Mucosa of descending colon (tissue), 3 donors: ENCODE data around the gene IFT25. TPM values are rescaled to one million over a fixed set of nuclear protein-coding genes. Genes with fewer than 3 reads are reported as not detected.

ENCODE experiments used
- ATAC-seq: fragments of 200-7000 bp; cut with Tn5 transposase; one replicate; pipeline ENCODE4 v1.9.1; 2020; ENCODE audit warnings: mild to moderate bottlenecking, moderate library complexity
- DNase-seq, 3 donors: peaks; one replicate each; pipeline ENCODE4 v3.0.0-alpha.2; 2020
- H3K36me3 ChIP-seq: fragments of 200-600 bp; one replicate; pipeline ENCODE4 v1.8.0; 2021; ENCODE audit warnings: low read depth, mild to moderate bottlenecking
- H3K4me1 ChIP-seq: fragments of 200-600 bp; one replicate; pipeline ENCODE4 v1.8.0; 2021; ENCODE audit warnings: low read depth, mild to moderate bottlenecking
- H3K4me3 ChIP-seq: fragments of 200-600 bp; one replicate; pipeline ENCODE4 v1.8.0; 2021; ENCODE audit warnings: mild to moderate bottlenecking
- H3K9me3 ChIP-seq: fragments of 200-600 bp; one replicate; pipeline ENCODE4 v1.8.0; 2021; ENCODE audit warnings: mild to moderate bottlenecking
- CTCF ChIP-seq: fragments of 200-600 bp; IDR thresholded peaks from one replicate; pipeline ENCODE4 v1.8.0; 2022; ENCODE audit warnings: antibody characterized with exemption, mild to moderate bottlenecking
- intact Hi-C, 2 donors: fragments of 100-400 bp; cut with DNase I in 1 of 2; cut with micrococcal nuclease in 1 of 2; formaldehyde crosslinking; loops; one replicate each; pipeline versions ENCODE4 v1.11.0 to v1.11.1; 2022; cut with DNase I, micrococcal nuclease
- total RNA-seq, 3 donors: library from RNA; stranded (reverse); fragmentation: NEBNext Ultra II Directional in 2 of 3; extraction: Animal tissue kit (Norgen Biotek cat#: 25700) in 2 of 3; gene quantifications; one replicate each; pipeline versions ENCODE4 v1.2.1 to v1.2.4, GENCODE V29; 2021 to 2023
- donor health status: DM: no; HTN: no; CAD: no; lungs with moderate emphysema.
- donor health status: DM: no; HTN: no; CAD: no.
- donor health status: DM: no; HTN: yes; CAD: no.

IFT25 gene
- total RNA-seq, 3 donors from 2014 or later, result 19.8 to 22.6 (median 19.9) TPM

GRCh38 chr1:53931523-53931922 is 14.0 kb downstream of the IFT25 start:
- intact Hi-C loops, result no loop called here
- no peak overlapping the region for H3K4me3 ChIP-seq
- ATAC-seq (no peak), DNase-seq (no peak)
- H3K4me1 ChIP-seq, result no peaks in the 10 kb centered on the region
- peaks cover 7% of the 10 kb centered on the region for H3K9me3 ChIP-seq
- no peak for TF ChIP-seq CTCF
- no peaks in the 10 kb centered on the region for H3K36me3 ChIP-seq

- no peak for ATAC-seq
Measured at GRCh38 chr1:53930932-53931331, 14.6 kb downstream of the IFT25 start.

GRCh38 chr1:53929246-53929960 is 16.1 kb downstream of the IFT25 start:
- ATAC-seq (no peak), DNase-seq (no peak)
- peaks cover 3% of the 10 kb centered on the region for H3K9me3 ChIP-seq
- H3K4me1 ChIP-seq, result no peaks in the 10 kb centered on the region
- intact Hi-C loops, result no loop called here
- TF ChIP-seq CTCF, result no peak
- no peak overlapping the region for H3K4me3 ChIP-seq
- no peaks in the 10 kb centered on the region for H3K36me3 ChIP-seq

More at GRCh38 chr1:53930932-53931331, 14.6 kb downstream of the IFT25 start:
- Histone ChIP-seq H3K4me1 (no peaks in the 10 kb centered on the region), H3K4me3 (no peak overlapping the region), H3K36me3 (no peaks in the 10 kb centered on the region), H3K9me3 (peaks cover 7% of the 10 kb centered on the region)
- no peak for DNase-seq
- intact Hi-C loops, result no loop called here
- no peak for TF ChIP-seq CTCF

GRCh38 chr1:53927376-53927881 is 18.1 kb downstream of the IFT25 start:
- Histone ChIP-seq H3K9me3 (no peaks in the 10 kb centered on the region), H3K4me3 (no peak overlapping the region), H3K4me1 (no peaks in the 10 kb centered on the region), H3K36me3 (no peaks in the 10 kb centered on the region)
- intact Hi-C loops, result no loop called here
- no peak for TF ChIP-seq CTCF
- DNase-seq (no peak), ATAC-seq (no peak)

- Histone ChIP-seq H3K4me1 (no peaks in the 10 kb centered on the region), H3K4me3 (no peak overlapping the region), H3K9me3 (no peaks in the 10 kb centered on the region), H3K36me3 (no peaks in the 10 kb centered on the region)
- DNase-seq, result no peak
- no peak for ATAC-seq
- intact Hi-C loops, result no loop called here
- TF ChIP-seq CTCF, result no peak
Measured at GRCh38 chr1:53919675-53920066, 25.8 kb downstream of the IFT25 start.
